Ammon's horn (tissue), 1 donor: ENCODE measurements around the gene AP3S2.

ENCODE experiments used
- DNase-seq: peaks from one replicate; pipeline ENCODE4 v3.0.0-alpha.2; 2016; ENCODE audit warnings: low spot score

AP3S2 gene

GRCh38 chr15:89814112-89814742, 79.6 kb downstream of the AP3S2 start:
- no peak for DNase-seq

GRCh38 chr15:89813381-89814111, 80.2 kb downstream of the AP3S2 start:
- DNase-seq = no peak

- DNase-seq = no peak
Measured at GRCh38 chr15:89812847-89813320, 80.9 kb downstream of the AP3S2 start.

- DNase-seq = no peak
Measured at GRCh38 chr15:89812011-89812846, 81.6 kb downstream of the AP3S2 start.

- no peak for DNase-seq
Measured at GRCh38 chr15:89810837-89811236, 83.0 kb downstream of the AP3S2 start.

GRCh38 chr15:89809787-89810148, 84.0 kb downstream of the AP3S2 start:
- DNase-seq = no peak

GRCh38 chr15:89809093-89809786, 84.6 kb downstream of the AP3S2 start:
- no peak for DNase-seq

GRCh38 chr15:89808160-89808870, 85.5 kb downstream of the AP3S2 start:
- no peak for DNase-seq

- no peak for DNase-seq
Measured at GRCh38 chr15:89807689-89808088, 86.1 kb downstream of the AP3S2 start.

GRCh38 chr15:89806559-89807550, 86.9 kb downstream of the AP3S2 start:
- no peak for DNase-seq

- DNase-seq = no peak
Measured at GRCh38 chr15:89806210-89806558, 87.6 kb downstream of the AP3S2 start.

- no peak for DNase-seq
Measured at GRCh38 chr15:89805241-89806209, 88.3 kb downstream of the AP3S2 start.

- DNase-seq = no peak
Measured at GRCh38 chr15:89803941-89804800, 89.6 kb downstream of the AP3S2 start.

- DNase-seq = no peak
Measured at GRCh38 chr15:89802986-89803824, 90.6 kb downstream of the AP3S2 start.

- no peak for DNase-seq
Measured at GRCh38 chr15:89802231-89802928, 91.4 kb downstream of the AP3S2 start.

- DNase-seq = no peak
Measured at GRCh38 chr15:89801471-89802195, 92.2 kb downstream of the AP3S2 start.
